HG03280 (cell line): ENCODE results near the gene PNN.
"Not testable (repeated sequence)": the region's sequence is repeated elsewhere in the genome, so short reads cannot be mapped to it uniquely, and the experiment has no call there.

Experiments used
- ATAC-seq: cut with Tn5 transposase; IDR thresholded peaks from one replicate; pipeline ENCODE4 v1.9.1; 2021; ENCODE audit warnings: mild to moderate bottlenecking, moderate library complexity; ENCODE audit not compliant: unreplicated experiment

PNN gene

GRCh38 chr14:39174560-39175444, at the start of gene PNN:
TSS of gene PNN (plus strand) at chr14:39175254. CDS start at chr14:39175280, 26 bp downstream.
- ATAC-seq, result peak; percentile 95

GRCh38 chr14:39137835-39138234, 37.2 kb upstream of the PNN start:
- not testable (repeated sequence) for ATAC-seq

- no peak for ATAC-seq
These were observed 36.6 kb upstream of the PNN start for GRCh38 chr14:39138440-39138839.

GRCh38 chr14:39140170-39140569, 34.9 kb upstream of the PNN start:
- ATAC-seq, result no peak

GRCh38 chr14:39141623-39142022, 33.4 kb upstream of the PNN start:
- ATAC-seq, result not testable (repeated sequence)

- ATAC-seq, result not testable (repeated sequence)
These were observed 31.8 kb upstream of the PNN start for GRCh38 chr14:39143226-39143625.

- ATAC-seq, result no peak
These were observed 29.6 kb upstream of the PNN start for GRCh38 chr14:39145266-39145966.

- no peak for ATAC-seq
These were observed 20.4 kb upstream of the PNN start for GRCh38 chr14:39154594-39155189.

- ATAC-seq, result no peak
These were observed 17.6 kb upstream of the PNN start for GRCh38 chr14:39157491-39157890.

- no peak for ATAC-seq
These were observed 16.7 kb upstream of the PNN start for GRCh38 chr14:39158222-39158858.

GRCh38 chr14:39160494-39160893, 14.6 kb upstream of the PNN start:
- no peak for ATAC-seq

- not testable (repeated sequence) for ATAC-seq
These were observed 7.2 kb upstream of the PNN start for GRCh38 chr14:39167797-39168320.

GRCh38 chr14:39168591-39168990, 6.5 kb upstream of the PNN start:
- ATAC-seq, result no peak

GRCh38 chr14:39169541-39169900, 5.5 kb upstream of the PNN start:
- ATAC-seq, result no peak

GRCh38 chr14:39173198-39173597, 1.9 kb upstream of the PNN start:
- no peak for ATAC-seq

- peak; percentile 9 for ATAC-seq
These were observed 600 bp downstream of the PNN start for GRCh38 chr14:39175445-39176262.

GRCh38 chr14:39176263-39177167, 1.5 kb downstream of the PNN start:
- ATAC-seq, result no peak

GRCh38 chr14:39177168-39177545, 2.1 kb downstream of the PNN start:
- no peak for ATAC-seq

GRCh38 chr14:39179042-39179441, 4.0 kb downstream of the PNN start:
- no peak for ATAC-seq
